CD4-positive, alpha-beta T cell treated with Interleukin-10 for 1 hour (primary cell): ENCODE measurements around the gene ENO2.
"Not testable (repeated sequence)": the region's sequence is repeated elsewhere in the genome, so short reads cannot be mapped to it uniquely, and the experiment has no call there.

Experiments used
- DNase-seq: peaks from one replicate; pipeline ENCODE4 v3.0.0-alpha.2; 2020

The ENO2 gene

GRCh38 chr12:6914246-6914946, at the start of gene ENO2:
Gene ENO2, plus strand, starts transcription at chr12:6914580. Its CDS starts 1,253 bp downstream, at chr12:6915833.
- peak; percentile 88 for DNase-seq

- not testable (repeated sequence) for DNase-seq
Observed at GRCh38 chr12:6865307-6865706, 49.1 kb upstream of the ENO2 start.

- DNase-seq: no peak
Observed at GRCh38 chr12:6866163-6866919, 48.0 kb upstream of the ENO2 start.

DNA sequence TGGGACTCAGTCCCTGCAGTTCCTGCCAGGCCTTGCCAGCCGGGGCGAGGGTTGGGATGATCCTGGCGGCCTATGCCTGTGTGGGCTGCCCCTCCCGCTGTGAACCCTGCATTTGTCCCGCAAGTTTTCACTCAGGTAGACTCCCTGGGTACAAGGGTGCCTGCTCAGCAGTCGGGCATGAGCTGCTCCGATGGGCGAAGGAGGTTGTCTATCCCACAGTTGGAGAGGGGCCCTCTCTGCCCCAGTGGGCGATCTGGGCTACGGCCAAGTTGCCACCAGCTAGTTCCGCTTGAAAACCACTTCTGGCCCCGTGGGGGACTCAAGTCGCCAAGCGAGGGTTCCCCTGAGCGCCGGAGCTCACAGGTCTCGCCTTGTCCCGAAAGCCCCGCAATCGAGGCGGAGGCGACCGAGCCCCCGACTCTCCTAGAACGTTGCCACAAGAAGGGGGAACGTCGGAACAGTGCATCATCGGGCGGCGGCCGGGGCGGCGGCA, 47.4 kb upstream of the ENO2 start:
- DNase-seq: no peak

DNA sequence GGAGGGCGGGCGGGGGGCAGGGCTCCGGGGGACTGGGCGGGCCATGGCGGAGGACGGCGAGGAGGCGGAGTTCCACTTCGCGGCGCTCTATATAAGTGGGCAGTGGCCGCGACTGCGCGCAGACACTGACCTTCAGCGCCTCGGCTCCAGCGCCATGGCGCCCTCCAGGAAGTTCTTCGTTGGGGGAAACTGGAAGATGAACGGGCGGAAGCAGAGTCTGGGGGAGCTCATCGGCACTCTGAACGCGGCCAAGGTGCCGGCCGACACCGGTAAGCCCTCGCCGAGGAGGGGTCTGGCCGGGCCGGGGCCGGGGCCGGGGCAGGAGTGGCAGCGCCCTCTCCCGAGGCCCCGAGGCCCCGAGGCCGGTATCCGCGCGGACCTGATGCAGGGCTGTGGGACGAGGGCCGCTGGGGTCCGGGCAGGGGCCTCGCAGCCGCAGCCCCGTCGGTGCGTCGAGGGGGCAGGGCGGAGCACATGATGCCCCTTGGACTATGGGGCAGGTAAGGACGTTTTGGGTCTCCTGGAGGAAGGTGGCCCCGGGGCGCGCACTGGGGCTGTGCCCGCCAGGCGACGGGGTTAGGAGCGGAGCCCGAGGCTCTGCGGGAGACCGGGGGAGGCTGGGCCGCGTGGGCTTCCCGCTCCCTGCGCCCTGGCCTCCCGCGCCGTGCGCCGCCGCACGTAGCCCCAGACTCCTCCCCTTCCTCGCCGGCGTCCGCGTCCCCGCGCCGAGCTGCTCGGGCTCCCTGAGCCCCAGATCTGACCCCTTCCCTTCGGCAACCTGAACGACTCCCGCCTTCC, 46.8 kb upstream of the ENO2 start, which contains the start of gene TPI1:
TSS of gene TPI1 (plus strand) at position 119 of the 798 bp plus-strand sequence. CDS start at position 155, 36 bp downstream.
- peak; percentile 88 for DNase-seq

DNA sequence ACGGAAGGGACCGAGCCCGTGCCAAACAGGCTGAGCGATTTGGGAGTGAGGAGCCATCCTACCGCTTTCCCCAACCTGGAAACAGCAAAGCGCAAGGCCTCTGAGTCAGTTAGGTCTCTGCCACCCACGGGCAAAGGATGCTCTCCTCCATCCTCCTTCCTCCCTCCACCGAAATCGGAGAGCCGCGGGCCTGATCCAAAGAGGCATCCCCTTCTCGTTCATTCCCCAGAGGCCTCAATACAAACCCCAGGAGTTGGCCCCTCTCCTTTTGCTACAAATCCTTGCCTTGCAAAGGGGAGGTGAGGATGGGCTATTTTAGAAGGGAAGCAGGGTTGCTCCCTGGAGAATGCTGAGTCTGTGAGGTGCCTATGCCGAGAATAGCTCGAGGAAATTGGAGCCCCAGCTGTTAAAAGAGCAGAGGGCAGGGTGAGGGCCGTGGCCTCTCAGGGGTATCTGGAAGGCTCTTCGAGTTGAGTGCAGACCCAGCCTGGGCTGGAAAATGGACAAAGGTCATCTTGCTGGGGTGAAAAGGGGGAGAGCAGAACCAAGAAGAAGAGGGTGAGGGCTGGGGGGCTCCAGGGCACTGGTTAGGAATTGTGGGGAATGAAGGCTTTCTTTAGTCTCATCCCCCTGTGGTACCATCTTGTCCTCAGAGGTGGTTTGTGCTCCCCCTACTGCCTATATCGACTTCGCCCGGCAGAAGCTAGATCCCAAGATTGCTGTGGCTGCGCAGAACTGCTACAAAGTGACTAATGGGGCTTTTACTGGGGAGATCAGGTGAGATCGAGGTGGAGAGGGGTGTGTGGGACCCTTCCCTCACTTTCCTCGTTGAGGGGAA, 46.0 kb upstream of the ENO2 start:
- peak; percentile 15 for DNase-seq

DNA sequence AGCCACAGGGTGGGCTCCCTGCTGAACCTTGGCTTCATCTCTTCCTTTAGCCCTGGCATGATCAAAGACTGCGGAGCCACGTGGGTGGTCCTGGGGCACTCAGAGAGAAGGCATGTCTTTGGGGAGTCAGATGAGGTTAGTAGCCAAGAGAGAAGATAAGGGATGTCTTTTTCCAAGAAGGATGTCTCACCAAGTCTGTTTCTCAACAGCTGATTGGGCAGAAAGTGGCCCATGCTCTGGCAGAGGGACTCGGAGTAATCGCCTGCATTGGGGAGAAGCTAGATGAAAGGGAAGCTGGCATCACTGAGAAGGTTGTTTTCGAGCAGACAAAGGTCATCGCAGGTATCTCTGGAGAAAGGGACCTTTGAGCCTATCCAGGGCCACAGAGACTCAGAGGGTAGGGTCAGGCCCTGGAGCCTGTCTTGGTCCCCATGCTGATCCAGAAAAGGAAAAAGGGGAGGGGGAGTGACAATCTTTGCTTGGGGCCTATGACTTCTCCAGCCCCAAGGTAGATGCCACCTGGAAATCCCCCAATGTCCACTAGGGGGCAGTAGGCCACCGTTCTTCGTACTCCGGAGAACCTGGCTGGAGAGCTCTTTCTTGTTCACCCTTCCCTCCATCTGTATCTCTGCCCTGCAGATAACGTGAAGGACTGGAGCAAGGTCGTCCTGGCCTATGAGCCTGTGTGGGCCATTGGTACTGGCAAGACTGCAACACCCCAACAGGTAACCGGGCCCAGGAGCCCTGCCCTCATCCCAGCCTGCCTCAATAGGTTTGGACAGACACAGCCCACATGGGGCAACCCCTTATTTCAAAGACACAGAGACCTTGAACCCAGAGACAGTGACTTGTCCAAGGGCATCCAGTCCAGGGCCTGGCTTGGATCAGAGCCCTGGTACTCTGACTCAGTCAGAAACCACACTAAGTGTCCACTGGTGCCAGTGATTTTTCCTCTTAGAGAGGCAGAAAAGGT, 45.0 kb upstream of the ENO2 start:
- DNase-seq: peak; percentile 89

GRCh38 chr12:6870304-6870703, 44.1 kb upstream of the ENO2 start:
- DNase-seq: not testable (repeated sequence)

DNA sequence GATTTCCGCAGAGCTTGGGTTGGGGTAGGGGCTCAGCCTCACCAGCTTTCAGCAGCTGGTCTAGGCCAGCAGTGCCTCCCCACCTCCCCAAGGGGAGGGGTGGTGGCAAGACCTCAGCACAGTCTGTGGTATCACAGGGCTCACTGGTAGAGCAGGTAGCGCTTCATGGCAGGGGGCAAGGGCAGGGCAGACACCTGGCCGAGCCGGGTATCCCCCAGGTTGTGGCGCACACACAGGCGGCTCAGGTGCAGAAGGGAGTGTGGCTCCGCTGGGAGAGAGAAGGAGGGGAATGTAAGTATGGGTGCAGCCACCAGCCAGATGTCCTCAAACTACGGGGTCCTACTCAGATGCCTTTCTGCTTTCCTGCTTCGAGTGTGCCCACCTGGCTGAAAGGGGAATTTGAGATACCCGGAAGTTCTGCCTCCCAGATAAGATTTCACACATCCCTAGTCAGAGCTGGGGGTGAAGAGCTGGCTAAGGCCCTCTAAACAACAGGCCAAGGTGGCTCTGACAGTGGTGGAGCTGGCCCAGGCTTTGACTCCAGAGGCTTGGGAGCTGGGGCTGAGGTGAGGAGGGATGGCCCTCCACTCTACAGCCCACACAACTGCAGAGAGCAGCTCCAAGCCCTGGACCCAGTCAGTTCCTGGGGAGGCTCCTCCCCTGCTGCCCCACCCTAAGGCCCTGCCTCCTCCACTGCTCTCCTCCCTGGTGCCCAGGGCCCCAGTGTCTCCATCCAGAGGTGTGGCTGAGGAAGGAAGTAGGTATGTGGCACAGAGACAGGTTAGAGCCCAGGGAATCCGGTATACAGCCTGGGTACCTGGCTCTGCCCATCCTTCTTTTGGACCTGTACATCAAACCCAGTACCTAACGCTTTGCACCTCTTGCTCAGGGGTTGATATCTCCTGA, 43.1 kb upstream of the ENO2 start:
- DNase-seq: peak; percentile 46

- peak; percentile 88 for DNase-seq
Observed at GRCh38 chr12:6872073-6873048, 42.0 kb upstream of the ENO2 start.

GRCh38 chr12:6873094-6874014, 41.0 kb upstream of the ENO2 start, which contains the start of gene SPSB2:
Gene SPSB2, minus strand, starts transcription at chr12:6873303. Its CDS starts 402 bp downstream, at chr12:6872901.
- DNase-seq: peak; percentile 98

DNA sequence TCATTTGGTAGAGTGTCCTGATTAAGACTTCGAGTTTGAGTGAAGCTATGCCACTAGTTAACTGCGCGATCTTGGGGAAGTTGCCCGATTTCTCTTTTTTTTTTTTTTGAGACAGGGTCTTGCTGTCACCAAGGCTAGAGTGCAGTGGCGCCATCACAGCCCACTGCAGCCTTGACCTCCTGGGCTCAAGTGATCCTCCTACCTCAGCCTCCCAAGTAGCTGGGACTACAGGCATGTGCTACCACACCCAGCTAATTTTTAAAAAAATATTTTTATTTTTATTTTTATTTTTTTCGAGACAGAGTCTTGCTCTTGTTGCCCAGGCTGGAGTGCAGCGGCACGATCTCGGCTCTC, 40.4 kb upstream of the ENO2 start:
- DNase-seq: not testable (repeated sequence)

GRCh38 chr12:6879824-6880223, 34.6 kb upstream of the ENO2 start:
- DNase-seq: not testable (repeated sequence)

DNA sequence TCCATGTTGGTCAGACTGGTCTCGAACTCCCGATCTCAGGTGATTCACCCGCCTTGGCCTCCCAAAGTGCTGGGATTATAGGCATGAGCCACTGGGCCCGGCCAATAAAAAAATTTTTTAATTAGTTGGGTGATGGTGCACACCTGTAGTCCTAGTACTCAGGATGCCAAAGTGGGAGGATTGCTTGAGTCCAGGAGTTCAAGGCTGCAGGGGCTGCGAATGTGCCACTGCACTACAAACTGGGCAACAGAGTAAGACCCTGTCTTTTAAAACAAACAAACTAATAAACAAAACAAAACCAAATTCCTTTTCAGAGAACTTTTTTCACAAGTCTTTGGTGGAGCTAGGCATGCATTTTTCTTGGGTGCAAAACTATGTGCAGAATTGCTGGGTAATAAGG, 31.1 kb upstream of the ENO2 start:
- DNase-seq: no peak

DNA sequence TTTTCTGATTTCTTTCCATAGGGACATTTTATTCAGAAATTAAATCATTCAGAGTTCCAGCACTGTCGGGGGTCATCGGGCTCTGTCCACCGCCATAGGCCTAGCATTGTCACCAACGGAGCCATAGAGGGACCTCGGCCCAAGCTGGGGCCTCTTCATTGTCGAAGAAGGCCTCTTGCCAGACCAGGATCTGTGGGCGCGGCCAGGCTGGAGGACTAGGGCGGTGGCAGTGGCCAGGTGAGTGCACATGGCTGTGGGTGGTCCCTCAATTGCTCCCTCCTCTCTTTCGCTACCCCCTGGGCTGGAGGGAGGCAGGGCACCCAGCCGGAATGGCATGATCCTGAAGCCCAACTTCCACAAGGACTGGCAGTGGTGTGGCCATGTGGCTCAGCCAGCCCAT, 30.7 kb upstream of the ENO2 start:
- DNase-seq: no peak

- DNase-seq: no peak
Observed at GRCh38 chr12:6884539-6884938, 29.8 kb upstream of the ENO2 start.
